HK-2 (cell line): ENCODE results near the gene CAMKMT.
"Not testable (repeated sequence)": the region's sequence is repeated elsewhere in the genome, so short reads cannot be mapped to it uniquely, and the experiment has no call there.

Experiments
- DNase-seq: peaks from one replicate; pipeline ENCODE4 v3.0.0-alpha.2; 2018; ENCODE audit not compliant: unreplicated experiment

CAMKMT gene

DNA sequence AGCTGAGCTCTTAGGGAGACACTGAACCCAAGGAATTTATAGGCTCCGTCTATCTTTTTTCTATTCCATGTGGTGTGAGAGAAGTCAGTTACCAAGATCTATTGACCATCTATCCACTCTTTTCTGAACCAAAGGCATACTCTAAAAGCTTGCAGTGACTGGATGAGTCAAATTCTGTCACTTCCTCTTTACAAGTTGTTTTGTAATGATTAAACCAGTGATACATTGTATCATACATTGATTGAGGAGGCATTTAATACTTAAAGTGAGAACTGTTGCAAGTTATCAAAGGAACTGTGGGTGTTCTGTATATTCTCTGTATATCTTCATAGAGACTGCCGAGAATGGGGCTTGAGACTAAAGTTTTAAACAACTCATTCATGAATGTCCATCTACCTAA, 188.8 kb downstream of the CAMKMT start:
- DNase-seq, result no peak

DNA sequence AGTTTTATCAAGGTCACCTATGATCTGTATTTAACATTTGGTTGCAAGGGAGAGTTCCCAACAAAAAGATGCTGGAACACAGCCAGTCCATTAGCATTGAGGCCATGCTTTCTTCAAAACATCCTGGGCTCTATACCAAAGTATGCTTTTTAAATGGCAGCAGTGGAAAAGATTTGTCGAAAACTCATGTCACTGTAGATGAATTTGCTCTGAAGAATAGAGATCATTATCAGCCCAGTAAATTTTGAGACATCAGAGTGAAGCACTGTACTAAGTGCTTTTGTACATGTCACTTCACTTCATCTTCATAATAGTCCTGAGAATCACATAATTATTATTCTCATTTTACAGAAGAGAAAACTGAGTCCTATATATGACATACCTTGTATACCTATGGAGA, 189.8 kb downstream of the CAMKMT start:
- DNase-seq, result no peak

DNA sequence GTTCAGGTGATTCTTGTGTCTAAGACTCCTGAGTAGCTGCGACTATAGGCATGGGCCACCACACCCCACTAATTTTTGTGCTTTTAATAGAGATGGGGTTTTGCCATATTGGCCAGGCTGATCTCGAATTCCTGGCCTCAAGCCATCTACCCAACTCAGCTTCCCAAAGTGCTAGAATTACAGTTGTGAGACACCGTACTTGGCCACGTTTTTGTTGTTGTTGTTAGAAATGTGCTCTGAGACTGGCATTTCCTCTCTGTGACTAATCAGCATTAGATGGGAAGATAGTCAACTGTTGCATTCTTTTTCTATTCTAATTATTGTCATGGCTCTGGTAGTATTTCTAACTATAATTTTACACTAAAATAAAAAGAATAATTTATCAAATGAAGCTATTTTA, 191.7 kb downstream of the CAMKMT start:
- no peak for DNase-seq

DNA sequence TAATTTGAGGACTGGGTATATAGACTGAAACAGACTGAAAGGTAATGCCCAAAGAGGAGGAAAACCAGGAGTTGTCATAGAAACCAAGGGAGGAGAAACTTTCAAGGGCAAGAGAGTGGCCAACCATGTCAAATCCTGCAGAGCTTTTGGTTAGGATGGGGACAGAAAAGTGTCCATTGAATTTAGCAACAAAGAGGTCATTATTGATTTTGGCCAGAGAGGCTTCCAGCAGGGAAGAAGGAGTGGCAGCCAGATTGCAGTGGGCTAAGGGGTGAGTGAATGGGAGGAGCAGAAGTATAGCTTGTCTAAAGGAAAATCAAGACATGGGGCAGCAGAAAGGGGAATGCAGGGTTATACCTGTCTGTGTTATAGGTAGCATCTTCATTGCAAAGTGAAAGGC, 194.0 kb downstream of the CAMKMT start:
- no peak for DNase-seq

DNA sequence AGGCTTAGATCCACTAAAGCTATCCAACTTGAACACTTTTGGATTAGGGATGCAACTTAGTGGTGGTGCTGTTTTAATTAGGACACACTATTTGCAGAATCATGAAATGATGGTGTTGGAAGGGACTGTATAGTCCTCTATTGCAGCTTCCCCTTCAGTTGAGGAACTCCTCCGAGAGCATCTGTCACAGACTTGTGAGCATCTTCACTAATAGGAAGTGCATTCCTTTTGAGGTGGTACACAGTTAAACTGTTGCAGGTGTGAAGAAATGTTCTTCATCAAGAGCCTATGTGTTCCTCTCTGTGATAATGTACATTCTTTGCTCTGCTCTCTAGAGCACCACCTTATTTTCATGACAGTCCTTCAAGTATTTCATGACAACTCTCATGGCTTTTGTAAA, 197.4 kb downstream of the CAMKMT start:
- DNase-seq, result no peak

DNA sequence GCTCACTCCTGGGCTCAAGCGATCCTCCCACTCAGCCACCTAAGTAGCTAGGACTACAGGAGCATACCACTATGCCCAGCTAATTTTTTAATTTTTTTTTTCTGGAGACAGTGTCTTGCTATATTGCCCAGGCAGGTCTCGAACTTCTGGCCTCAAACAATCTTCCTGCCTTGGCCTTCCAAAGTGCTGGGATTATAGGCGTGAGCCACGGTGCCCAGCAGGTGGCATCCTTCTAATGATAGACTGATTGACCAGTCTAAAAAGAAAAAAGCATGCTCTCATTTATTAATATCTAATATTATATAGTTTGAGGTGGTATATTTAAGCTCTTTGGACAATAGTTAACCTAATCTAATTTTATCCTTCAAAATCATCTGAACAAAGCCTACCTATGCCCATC, 198.6 kb downstream of the CAMKMT start:
- no peak for DNase-seq

DNA sequence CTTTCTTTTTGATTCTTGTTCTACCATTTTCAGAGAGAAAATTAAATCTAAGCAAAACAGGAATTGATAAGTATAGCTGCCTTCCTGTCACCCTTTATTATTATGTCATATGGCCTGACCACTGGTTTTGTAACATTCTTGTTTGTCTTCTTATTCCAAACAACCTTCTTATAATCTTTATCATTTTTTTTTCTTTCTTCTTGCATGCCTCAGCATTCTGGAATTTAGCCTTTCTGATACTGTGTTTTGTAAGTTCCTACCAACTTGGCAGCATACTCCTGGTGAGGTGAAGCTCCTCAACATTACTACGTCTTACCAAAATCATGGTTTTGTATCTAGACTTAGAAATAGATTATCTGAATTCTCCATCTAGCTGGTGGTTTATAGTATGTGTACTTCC, 199.2 kb downstream of the CAMKMT start:
- no peak for DNase-seq

DNA sequence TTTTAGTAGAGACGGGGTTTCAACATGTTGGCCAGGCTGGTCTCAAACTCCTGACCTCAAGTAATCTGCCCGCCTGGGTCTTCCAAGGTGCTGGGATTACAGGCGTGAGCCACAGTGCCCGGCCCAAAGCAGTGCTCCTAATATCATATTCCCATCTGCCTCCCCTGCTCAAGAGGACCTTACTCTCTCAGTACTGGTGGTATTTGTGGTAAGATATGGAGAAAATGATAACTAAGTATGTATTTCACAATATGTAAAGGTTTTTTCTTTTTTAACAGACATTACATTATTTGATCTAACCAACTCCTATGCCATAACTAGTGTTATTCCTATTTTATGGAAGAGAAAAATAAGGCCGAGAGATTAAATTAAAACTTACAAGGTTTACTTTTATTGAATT, 201.0 kb downstream of the CAMKMT start:
- DNase-seq, result no peak

DNA sequence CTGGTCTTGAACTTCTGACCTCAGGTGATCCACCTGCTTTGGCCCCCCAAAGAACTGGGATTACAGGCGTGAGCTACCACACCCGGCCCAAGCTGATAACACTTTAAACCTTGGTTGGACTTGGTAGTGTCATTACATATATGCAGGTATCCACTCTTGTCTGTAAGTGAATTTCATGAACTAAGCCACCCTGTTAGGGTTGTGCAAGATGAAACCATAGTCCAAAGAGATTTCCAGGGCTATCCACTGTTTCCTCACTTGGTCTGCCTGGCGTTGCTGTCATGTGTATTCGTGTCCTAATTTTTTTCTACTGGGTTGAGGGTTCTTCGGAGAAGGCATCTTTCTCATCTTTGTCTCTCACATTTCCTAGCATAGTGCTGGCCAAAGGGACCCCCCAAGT, 203.0 kb downstream of the CAMKMT start:
- no peak for DNase-seq

DNA sequence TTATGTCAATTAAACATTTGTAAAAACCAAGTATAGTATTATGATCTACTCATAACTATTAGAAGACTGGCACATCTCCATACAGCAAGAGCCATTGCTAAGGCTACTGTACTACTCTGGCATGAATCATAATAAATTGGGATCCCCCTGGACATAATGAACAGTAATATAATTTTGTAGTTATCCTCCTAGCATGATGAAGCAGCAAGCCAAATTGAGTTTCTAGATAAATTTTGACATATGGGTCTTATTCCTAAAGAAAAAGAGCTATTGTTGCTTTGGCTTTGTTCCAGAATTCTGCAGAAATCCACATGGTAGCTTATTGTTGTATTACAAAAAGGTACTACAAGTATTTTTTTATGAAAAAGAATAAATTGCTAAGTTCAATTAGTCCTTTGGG, 204.3 kb downstream of the CAMKMT start:
- DNase-seq, result no peak

DNA sequence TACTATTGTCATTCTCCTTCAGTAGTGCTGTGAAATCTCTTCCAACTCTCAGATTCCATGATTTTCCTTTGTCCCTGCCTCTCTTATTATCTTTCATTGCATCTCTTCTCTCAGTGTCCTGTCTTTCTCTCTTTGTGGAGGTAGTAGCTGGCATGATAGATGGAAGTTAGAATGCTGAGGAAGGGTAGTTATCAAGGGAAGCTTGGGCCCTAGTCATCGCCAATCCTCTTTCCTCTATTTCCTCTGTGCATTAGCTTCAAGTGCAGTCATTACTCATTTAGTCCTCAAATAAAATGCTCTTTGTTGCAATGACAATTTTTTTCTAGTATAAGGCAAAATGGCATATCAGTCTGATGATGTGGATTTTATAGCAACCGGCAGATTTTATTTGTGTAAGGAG, 207.7 kb downstream of the CAMKMT start:
- DNase-seq, result no peak

DNA sequence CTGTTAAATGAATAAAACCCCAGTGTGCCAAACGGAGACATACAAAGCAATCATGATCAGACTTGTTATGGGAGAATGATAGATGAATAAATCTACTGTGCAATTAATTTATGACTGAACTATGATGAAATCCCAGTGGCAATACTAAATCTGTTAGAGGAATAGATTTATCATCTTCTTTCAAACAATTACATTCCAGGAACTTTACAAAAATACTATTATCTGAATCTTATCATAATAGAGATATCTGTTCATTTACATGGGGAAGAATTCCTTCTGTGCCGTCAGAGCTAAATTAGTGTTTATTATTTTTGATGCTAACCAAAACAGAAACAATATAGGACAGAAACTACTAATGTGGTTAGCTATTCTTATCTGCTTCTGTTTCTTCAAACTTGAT, 208.5 kb downstream of the CAMKMT start:
- no peak for DNase-seq

DNA sequence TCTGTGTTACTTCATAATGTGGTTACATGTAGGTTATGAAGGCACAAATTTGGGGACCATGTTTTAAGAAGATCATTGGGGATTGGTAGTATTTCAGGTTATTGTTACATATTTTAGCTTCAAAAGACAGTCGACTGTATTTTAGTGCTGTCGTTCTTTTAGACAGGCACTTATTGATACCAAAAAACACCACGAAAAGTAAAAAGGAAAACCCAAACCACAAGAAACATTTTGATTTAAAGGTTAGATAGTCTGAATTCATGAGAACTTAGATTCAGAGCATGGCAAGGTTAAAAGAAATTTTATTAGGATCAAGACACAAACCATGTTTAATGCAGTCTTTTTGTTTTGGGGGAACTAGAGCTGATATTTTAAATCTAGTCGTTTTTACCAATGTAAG, 209.0 kb downstream of the CAMKMT start:
- no peak for DNase-seq

DNA sequence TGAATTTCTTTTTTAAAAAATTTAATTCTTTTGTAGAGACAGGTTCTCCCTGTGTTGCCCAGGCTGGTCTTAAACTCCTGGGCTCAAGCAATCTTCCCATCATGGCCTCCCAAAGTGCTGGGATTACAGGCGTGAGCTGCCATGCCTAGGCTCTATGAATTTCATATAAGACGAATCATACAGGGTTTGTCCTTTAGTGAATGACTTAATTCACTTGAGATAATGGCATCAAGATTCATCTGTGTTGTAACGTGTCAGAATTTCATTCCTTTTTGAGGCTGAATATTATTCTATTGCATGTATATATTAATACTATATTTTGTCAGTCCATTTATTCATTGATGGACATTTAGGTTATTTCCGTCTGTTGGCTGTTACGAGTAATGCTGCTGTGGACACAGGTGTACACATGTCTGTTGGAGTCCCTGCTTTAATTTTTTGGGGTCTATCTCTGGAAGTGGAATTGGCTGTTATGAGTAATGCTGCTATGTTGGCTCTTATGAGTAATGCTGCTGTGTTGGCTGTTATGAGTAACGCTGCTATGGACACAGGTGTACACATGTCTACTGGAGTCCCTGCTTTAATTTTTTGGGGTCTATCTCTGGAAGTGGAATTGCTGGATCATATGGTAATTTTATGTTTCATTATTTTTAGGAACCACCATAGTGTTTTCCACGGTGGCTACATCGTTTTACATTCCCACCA, 210.6 kb downstream of the CAMKMT start:
- DNase-seq, result no peak

DNA sequence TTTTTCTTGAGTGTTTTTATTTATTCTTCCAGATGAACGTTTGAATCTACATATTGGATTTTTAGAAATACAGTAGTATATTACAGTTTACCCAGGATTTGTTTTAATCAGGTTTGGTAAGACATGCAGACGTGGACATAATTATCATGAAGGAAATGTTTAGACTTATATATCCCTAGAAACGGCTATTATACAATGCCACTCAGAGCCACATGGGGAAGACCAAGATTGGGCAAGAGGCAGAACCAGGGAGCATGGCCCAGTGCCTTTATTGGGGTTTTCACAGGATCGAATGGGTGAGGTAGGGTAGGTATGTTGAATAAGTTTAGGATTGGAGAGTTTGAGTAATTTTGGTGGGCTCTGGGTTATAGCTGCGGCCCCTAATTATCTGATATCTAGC, 212.2 kb downstream of the CAMKMT start:
- DNase-seq, result no peak

DNA sequence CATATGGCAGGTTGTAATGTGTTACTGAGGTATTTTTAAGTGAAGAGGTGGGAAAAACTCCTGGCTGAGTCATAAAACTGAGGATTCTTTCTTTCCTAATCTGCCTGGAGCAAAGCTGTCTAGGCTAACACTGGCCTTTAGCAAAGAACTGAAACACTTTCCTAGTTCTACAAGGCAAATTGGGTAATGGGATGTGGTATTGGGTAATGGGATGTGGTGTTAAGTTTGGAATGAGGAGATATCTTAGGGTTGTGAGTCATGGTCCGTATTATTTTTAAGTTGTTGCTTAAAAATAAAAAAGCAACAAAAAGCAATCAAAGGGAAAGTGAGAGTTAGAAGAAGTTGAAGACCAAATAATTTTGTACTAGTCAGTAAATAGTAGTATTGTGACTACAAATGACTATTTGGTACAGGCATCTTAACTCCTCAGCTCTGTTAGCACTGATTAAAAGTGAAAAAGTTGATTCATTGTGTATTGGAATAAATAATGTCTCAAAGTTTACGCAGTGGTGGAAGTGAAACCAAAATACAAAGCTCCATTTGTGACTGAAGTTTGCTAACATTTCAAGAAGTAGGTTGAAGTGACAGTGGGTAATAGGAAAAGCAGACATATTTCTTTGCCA, 216.8 kb downstream of the CAMKMT start:
- no peak for DNase-seq

DNA sequence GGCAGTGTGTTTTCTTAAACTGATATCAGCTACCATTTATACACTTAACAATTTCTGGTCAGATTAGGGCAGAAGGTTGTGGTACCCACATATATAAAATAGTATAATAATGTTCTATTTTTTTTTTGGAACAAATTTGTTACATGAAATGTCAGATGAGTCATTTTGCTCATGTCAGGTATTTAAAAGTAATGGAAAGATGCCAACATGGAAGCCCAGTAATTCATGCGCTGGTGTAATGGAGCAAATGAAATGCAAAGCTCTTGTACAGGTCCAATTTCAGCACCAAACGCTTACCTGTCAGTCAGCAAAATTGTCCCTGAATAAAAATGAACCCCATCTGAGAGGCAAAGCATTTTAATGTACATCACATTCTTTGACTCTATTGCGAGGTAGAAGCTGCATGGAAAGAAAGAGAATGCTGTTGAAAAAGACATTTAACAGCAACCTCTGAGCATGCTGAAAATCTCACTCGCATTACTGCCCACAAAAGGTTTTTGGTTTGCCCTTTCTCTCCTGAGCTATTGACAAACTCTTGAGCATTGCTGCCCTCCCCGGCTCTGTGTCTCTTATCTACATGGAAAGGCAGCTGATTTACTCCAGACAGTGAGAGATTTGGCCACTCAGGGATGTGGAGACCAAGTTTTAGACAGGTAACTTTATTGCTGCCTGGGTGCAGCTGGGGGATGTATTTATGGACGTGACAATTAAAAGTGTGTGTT, 217.5 kb downstream of the CAMKMT start:
- no peak for DNase-seq

DNA sequence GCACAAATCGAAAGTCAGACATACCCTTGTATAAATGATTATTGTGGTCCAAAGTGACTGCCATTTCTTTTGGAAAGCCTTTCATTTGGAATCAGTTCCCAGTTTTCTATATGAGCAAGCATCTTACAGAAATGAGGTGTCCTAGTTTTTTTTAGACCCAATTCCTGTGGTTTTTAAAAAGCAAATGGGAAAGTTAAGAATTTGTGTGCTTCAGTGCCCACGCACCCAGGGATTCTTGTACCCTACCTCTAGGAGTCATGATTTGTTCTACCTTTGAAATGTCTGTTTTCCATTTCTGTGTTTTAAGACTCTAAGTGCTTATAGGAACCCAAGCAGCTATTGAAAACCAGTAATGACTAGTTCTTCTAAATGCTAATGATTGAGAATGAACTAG, 218.1 kb downstream of the CAMKMT start:
- DNase-seq, result no peak

DNA sequence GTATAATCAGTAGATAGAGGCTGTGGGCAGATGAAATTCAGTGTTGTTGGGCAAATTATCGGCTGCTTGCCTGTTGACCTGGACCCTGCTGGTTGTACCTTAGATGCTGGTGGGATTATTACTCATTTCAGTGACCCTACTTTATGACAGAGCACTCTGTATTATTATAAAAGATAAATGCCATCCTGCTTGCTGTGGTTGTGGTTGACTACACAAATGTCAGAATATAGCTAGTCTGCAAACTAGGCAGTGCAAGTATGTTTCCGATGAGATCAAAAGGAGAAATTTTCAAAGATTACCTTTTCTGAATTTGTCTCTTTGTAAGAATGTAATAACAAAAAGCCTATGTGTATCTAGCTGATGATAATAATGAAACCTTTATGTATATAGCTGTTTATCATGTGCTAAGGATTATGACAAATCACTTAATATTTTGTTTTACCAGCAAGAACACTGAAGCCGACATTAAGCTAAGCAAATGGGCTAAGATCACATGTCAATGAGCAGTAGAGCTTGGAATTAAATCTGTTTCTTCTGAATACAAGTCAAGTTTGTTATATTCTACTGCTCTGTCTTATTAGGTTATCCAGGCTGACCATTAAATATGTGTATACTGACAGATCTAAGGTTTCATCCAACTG, 219.2 kb downstream of the CAMKMT start:
- no peak for DNase-seq

DNA sequence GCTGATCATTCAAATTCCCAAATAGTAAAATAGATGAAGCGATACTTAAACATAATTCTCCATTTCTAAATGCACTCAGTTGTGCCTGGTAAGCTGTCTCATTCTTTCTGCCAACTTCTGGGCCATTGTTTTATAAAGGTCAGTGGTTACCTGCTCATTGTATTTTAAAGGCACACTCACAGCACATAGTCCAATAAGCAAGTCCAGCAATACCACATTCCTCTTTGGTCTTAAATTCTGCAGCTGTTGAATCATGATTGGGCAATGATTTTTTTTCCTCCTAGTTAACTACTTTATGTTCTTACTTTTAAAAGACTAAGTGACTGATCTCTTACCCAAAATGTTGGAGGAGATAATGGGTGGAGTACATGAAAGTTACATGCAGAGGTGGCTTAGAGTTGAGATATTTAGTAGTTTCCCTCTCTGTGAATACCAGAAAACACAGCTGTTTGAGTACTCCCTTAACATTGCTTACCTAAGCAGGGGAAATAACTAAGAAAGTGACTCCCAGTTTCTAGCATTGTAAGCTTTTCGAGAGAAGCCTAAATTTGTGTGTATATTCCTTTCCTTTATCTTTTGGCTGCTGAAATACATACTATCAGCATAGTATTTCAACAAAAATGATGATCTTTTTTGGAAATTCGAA, 220.7 kb downstream of the CAMKMT start:
- no peak for DNase-seq

DNA sequence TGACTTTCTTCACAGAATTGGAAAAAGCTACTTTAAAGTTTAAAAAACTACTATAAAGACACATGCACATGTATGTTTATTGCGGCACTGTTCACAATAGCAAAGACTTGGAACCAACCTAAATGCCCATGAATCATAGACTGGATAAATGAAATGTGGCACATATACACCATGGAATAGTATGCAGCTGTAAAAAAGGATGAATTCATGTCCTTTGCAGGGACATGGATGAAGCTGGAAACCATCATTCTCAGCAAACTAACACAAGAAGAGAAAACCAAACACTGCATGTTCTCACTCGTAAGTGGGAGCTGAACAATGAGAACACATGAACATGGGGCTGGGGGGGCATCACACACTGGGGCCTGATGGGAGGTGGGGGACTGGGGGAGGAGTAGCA, 233.9 kb downstream of the CAMKMT start:
- not testable (repeated sequence) for DNase-seq
